GM19455 (cell line): Measurements from ENCODE around the gene BEND3.
"Not testable (repeated sequence)": the region's sequence is repeated elsewhere in the genome, so short reads cannot be mapped to it uniquely, and the experiment has no call there.

Experiments
- ATAC-seq: cut with Tn5 transposase; IDR thresholded peaks from one replicate; pipeline ENCODE4 v1.9.1; 2021; ENCODE audit not compliant: unreplicated experiment

Gene BEND3

GRCh38 chr6:107084459-107084858 is 30.9 kb downstream of the BEND3 start:
- not testable (repeated sequence) for ATAC-seq

GRCh38 chr6:107083921-107084320 is 31.4 kb downstream of the BEND3 start:
- ATAC-seq = no peak

DNA sequence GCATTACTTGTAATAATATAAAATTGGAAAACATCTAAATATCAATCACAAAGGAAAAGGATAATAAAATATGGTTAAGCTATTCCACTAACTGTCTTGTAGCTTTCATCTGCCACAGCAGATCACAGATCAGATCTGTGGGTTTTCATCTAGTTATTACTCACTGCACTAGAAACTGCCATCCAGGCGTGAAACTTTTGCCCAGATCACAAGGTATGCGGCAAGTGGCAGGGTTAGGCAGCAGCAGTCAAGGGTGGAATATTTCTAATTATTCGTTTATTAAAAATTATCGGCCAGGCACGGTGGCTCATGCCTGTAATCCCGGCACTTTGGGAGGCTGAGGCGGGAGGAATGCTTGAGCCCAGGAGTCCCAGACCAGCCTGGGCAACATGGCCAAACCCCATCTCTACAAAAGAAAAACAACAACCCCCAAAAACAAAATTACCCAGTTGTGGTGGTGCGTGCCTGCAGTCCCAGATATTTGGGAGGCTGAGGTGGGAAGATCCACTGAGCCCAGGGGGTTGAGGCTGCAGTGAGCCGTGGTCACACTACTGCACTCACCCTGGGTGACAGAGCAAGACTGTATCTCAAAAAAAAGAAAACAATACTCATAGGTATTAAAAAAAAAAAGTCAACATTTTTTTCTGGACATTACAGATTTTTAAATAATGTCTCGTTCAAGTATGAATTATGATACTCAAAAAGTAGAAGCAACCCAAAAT is 32.1 kb downstream of the BEND3 start:
- no peak for ATAC-seq

DNA sequence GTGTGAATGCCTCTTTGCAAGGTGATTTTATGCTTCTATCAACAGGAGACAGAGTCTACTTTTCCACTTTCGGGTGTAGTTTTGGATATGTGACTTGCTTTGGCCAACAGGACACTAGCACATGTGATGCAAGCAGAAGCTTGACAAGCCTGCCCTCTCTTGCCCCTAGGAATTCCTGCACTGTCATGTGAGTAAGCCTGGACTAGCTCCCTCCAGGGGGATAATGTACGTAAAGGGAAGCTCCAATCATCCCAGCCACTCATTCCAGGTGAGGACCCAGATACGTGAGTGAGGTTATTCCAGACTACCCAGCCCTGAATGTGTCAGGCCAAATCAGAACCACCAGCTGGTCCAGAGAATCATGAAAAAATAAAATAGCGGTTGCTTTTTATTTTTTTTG is 33.3 kb downstream of the BEND3 start:
- ATAC-seq = no peak

DNA sequence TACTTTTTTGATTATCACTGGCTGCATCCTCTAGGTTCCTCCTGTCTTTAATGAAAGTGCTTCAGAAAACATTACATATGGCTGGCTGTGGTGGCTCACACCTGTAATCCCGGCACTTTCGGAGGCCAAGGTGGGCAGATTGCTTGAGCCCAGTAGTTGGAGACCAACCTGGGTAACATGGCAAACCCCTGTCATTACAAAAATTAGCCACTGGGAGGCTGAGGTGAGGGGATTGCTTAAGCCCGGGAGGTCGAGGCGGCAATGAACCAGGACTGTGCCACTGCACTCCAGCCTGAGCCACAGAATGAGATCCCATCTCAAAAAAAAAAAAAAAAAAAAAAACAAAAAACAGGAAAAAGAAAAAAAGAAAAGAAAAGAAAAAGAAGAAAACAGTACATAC is 35.3 kb downstream of the BEND3 start:
- ATAC-seq = no peak

- ATAC-seq = no peak
Observed at GRCh38 chr6:107079429-107079828, 35.9 kb downstream of the BEND3 start.

DNA sequence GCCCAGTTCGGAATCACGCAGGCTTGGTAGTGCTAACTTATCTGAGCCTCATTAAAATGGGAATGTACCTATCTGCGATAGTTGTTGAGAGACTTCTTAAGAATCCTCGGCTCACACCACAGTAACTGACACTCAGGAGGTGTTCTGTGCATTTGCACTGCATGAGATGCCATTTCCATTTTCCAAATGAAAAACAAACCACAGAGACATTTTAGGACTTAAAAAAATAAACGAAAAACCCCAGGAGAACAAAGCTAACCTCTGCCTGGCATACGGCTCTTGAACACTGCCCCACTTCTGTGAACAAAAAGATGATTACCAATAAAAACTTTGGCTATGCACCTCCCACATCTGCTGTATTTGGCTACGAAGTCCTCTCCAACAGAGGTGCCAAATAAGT is 37.6 kb downstream of the BEND3 start:
- no peak for ATAC-seq

GRCh38 chr6:107075951-107076381 is 39.3 kb downstream of the BEND3 start:
- no peak for ATAC-seq

- no peak for ATAC-seq
Observed at GRCh38 chr6:107070686-107071085, 44.6 kb downstream of the BEND3 start.

GRCh38 chr6:107069631-107070548 is 45.4 kb downstream of the BEND3 start:
- ATAC-seq = no peak

DNA sequence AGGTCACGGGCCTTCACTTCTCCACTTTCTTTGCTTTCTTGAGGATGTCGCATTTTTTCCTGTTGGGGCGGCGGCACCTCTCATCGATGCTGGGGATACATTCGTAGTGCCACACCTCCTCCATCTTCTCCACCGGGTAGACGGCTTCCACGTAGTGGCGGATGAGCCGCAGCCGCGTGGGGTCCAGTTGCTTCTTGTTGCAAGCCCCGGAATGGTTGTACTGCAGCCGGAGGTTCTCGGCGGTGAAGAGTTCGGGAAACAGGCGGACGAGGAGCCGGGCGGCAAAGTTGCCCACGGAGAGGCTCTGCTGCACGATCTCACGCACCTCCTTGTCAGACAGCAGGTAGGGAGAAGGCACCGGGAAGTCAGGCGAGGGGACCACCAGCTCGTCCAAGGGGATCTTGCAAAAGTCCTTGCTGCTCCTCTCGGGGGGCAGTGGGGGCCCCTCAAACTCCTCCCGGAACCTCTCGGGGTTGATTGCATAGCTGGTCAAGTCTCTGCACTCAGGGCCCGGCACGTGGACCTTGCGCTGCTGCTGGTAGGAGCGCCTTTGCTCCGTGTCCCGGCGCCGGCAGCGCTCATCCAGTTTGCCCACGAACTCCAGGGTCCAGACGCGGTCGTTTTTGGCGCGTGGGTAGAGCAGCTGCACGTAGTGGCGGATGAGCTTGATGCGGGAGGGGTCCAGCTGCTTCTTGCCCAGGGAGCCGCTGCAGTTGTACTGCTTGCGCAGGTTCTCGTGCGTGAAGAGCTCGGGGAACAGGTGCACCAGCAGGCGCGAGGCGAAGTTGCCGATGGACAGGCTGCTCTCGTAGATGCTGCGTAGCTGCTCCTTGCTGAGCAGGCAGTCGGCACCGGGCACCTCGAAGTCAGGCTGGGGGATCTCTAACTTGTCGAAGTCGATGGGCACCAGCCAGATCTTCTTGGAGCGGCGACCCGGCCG is 46.4 kb downstream of the BEND3 start:
- no peak for ATAC-seq

- no peak for ATAC-seq
Observed at GRCh38 chr6:107066697-107067659, 48.3 kb downstream of the BEND3 start.

GRCh38 chr6:107064579-107065065 is 50.7 kb downstream of the BEND3 start:
- ATAC-seq = no peak

DNA sequence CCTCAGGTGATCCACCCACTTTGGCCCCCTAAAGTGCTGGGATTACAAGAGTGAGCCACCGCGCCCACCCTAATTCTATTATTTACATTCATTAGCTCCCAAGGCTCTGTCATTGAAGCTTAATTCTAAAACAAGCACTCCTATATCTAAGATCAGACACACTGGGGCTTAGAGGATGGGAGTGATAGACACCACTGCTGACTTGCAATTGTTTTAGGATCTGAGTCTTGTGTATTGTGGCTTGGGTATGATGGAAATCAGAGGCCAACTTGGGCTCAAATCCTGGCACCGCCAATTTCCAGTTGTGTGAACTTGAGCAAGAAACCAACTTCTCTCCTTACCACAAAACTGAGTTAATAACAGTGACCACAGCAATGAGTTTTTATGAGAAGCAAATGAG is 52.6 kb downstream of the BEND3 start:
- ATAC-seq = no peak

GRCh38 chr6:107061125-107062020 is 53.9 kb downstream of the BEND3 start:
- peak; percentile 45 for ATAC-seq

GRCh38 chr6:107060704-107061103 is 54.6 kb downstream of the BEND3 start:
- no peak for ATAC-seq

DNA sequence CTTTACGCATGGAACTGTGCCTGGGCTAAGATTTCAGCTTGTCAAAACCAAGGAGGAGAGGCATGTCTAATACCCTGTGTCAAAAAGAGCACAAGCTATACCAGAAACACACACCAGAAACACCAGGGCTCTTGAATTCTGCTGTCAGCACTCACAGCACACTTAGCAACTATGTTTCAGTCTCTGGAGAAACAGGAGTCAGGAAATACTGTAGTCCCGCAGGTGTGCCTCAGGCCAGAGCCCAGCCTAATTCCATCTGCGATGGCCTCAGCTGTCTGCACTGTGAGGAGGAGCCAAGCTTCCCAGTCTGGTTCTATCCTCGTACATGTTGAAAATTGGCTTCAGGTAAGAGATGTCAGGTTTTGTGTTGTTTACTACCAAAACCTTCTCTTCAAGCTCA is 55.7 kb downstream of the BEND3 start:
- ATAC-seq = no peak

GRCh38 chr6:107057679-107058078 is 57.6 kb downstream of the BEND3 start:
- ATAC-seq = no peak

- ATAC-seq = no peak
Observed at GRCh38 chr6:107056796-107057195, 58.5 kb downstream of the BEND3 start.
